GM19035 (cell line): ENCODE data around the gene ZNF280D.
"Not testable (repeated sequence)": the region's sequence is repeated elsewhere in the genome, so short reads cannot be mapped to it uniquely, and the experiment has no call there.

Source experiments
- ATAC-seq: cut with Tn5 transposase; IDR thresholded peaks from one replicate; pipeline ENCODE4 v1.9.1; 2021; ENCODE audit not compliant: unreplicated experiment

ZNF280D gene

GRCh38 chr15:56733136-56734012 lies at the start of gene ZNF280D:
ZNF280D (minus strand) TSS chr15:56733509; CDS start chr15:56707109, 26,400 bp downstream.
- ATAC-seq: peak; percentile 74

- no peak for ATAC-seq
These were observed 49.0 kb upstream of the ZNF280D start for GRCh38 chr15:56782306-56782705.

- ATAC-seq: no peak
These were observed 48.4 kb upstream of the ZNF280D start for GRCh38 chr15:56781666-56782065.

- not testable (repeated sequence) for ATAC-seq
These were observed 46.9 kb upstream of the ZNF280D start for GRCh38 chr15:56780102-56780725.

GRCh38 chr15:56779449-56779848 lies 46.1 kb upstream of the ZNF280D start:
- not testable (repeated sequence) for ATAC-seq

- ATAC-seq: no peak
These were observed 45.5 kb upstream of the ZNF280D start for GRCh38 chr15:56778761-56779160.

GRCh38 chr15:56776839-56777238 lies 43.5 kb upstream of the ZNF280D start:
- no peak for ATAC-seq

- no peak for ATAC-seq
These were observed 42.3 kb upstream of the ZNF280D start for GRCh38 chr15:56775641-56776040.

- no peak for ATAC-seq
These were observed 41.0 kb upstream of the ZNF280D start for GRCh38 chr15:56774356-56774755.

GRCh38 chr15:56772868-56773639 lies 39.7 kb upstream of the ZNF280D start:
- no peak for ATAC-seq

GRCh38 chr15:56770173-56770572 lies 36.9 kb upstream of the ZNF280D start:
- no peak for ATAC-seq

- ATAC-seq: no peak
These were observed 34.0 kb upstream of the ZNF280D start for GRCh38 chr15:56767315-56767714.

- no peak for ATAC-seq
These were observed 31.9 kb upstream of the ZNF280D start for GRCh38 chr15:56765251-56765650.

- no peak for ATAC-seq
These were observed 30.0 kb upstream of the ZNF280D start for GRCh38 chr15:56763141-56763895.

GRCh38 chr15:56760186-56760585 lies 26.9 kb upstream of the ZNF280D start:
- no peak for ATAC-seq

GRCh38 chr15:56759450-56759845 lies 26.1 kb upstream of the ZNF280D start:
- ATAC-seq: no peak

- ATAC-seq: no peak
These were observed 25.6 kb upstream of the ZNF280D start for GRCh38 chr15:56758770-56759449.

GRCh38 chr15:56757875-56758274 lies 24.6 kb upstream of the ZNF280D start:
- ATAC-seq: no peak

GRCh38 chr15:56754772-56755370 lies 21.6 kb upstream of the ZNF280D start:
- ATAC-seq: no peak

- ATAC-seq: no peak
These were observed 19.7 kb upstream of the ZNF280D start for GRCh38 chr15:56752986-56753385.
